Brain pericyte (primary cell): ENCODE data around the gene TIFAB.

Experiments used
- DNase-seq: peaks from one replicate; pipeline ENCODE4 v3.0.0-alpha.2; 2012; ENCODE audit warnings: low read depth, low spot score

Gene TIFAB

DNA sequence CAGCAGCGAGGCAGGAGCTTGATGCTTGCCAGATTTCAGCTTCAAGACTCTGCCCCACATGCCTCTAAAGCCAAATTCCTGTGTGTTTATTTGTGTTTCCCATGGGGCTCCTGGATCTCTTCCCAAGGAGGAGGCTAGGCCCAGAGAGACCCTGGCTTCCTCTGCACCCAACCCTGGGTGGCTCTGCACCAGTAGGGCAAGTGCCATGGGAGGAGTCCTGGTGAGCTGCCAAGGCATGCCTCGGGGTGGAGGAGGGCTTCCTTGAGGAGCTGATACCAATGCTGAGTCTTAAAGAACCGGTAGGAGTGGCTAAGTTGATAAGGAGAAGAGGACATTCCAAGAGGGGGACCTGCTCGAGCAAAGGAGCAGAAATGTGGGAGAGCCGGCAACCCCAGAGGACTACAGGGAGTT is 6.8 kb upstream of the TIFAB start:
- no peak for DNase-seq

DNA sequence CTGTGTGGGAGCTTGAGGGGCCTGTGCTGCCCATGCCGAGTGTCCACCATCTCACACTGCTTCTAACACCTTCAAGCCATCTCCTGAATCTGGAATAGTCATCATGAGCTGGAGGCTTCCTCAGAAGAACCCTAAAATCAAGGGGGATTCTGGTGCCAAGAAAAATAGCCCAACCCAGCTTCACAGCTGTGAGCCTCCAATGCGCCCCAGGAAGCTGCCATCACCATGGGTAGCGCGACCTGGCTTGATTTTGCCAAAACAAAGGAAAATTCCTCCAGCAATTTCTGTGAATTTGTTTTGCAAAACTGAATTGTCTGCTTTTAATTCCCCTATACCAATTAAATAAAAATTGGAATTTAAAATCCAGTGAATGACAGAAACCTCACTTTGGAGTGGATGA is 6.2 kb upstream of the TIFAB start:
- DNase-seq = no peak

DNA sequence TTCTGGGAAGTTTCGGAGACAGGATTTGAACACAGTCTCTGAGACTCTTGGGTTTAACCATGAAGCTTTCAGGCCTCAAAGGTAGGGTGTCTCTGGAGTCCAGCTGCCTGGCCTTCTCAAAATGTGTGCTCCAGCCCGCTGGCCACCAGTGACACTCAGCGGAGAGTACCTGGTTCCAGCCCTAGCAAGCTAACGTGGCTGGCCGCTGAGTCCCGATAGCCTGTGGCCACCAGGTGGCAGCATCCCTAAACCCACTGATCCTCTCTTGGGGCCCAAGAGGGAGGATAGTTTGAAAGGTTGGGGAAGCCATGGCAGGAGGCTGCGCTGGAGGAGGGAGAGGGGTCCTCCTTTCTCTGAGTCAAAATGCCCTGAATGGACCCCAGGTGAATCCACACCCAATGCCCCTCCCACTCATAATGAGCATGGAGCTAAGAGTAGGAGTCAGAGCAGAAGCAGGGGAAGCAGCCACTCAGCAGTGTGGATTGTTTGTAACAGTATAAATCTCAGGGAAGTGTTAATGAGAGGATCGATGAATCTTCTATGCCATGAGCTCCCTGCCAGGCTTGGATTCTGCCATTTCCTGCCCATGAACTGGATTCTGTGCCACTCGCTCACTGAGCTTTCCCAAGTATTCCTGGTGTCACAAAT is 5.4 kb upstream of the TIFAB start:
- no peak for DNase-seq

DNA sequence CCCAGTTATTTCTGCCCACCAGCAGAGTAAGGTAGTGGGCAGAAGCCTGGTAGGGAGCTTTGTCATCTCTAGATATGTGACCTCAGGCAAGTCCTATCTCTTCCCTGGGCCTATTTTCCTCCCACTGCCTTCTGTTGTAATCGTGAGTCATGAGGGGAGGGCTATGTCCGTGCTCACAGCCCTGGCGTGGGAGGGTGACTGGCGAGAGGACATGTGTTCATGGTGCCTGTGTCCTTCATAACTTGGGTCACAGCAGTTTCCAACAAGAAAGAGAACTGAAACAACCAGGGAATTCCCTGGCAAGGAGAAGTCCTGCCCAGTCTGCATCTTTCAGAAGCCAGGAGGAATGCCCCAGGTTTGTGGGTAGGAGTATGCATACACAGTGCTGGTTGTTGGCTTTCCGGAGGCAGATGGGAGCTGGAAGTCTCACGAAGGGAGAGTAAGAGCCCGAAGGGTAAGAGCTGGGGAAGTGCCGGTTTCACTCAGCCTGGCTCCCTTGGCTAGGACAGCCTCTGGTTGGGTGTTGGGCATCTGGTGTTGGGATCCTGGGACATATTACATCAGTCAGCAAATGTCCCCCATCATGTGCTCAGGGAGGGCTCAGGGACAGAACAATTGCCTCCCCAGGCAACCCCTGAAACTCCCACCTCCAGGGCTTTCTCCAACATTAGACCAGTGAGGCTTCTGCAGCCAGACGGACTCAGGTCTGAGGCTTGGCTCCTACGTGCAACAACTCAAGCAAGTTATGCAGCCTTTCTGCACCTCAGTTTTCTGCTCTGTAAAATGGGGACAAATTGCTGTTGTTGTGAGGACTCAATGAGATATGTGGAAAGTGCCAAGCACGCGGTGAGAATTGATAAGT is 4.3 kb upstream of the TIFAB start:
- DNase-seq = no peak

DNA sequence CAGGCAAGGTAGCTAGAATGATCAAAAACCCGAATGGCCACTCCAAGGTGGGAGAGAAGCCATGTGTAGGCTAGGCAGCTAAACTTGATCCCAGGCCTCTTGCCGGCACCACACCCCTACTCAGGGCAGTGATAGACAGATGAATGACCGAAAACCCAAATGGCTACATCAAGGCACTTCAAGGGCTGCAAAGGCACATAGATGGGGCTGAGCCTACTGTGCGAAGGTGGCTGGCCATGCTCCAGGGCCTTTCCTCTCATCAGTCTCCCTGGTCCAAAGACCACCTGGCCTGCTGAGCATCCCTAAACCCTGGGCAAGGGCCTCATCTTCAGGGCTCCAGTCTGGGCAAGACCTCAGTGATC is 3.7 kb upstream of the TIFAB start:
- no peak for DNase-seq

DNA sequence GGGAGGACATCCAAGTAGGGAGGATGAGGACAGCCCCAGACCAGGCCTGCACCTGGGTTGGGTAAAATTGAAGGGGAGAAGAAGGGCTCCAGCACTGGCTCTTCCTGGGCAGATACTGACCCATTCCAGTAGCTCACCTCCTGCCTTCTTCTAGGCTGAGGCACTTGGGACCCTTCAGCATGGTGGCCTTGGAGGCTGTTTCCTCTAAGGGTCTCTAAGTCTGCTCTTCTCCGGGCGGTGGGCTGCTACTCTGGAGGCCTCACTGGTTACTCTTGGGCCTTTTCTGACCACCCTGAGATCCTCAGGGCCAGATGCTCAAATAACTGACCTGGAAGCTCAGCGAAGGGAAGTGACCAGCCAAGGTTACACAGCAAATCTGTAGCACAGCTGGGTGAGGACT is 2.8 kb upstream of the TIFAB start:
- no peak for DNase-seq

DNA sequence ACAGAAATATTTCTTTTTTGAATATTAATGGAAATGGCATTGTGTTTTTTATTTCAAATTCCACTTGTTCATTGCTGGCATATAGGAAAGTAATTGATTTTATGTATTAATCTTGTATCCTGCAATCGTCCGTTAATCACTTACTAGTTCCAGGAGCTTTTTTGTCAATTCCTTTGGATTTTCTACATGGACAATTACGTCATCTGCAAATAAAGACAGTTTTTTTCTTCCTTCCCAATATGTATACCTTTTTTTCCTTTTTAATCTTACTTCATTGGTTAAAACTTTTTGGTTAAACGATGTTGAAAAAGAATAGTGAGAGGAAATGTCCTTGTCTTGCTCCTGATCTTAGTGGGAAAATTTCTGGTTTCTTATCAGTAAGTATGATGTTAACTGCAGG is 1.5 kb upstream of the TIFAB start:
- no peak for DNase-seq

DNA sequence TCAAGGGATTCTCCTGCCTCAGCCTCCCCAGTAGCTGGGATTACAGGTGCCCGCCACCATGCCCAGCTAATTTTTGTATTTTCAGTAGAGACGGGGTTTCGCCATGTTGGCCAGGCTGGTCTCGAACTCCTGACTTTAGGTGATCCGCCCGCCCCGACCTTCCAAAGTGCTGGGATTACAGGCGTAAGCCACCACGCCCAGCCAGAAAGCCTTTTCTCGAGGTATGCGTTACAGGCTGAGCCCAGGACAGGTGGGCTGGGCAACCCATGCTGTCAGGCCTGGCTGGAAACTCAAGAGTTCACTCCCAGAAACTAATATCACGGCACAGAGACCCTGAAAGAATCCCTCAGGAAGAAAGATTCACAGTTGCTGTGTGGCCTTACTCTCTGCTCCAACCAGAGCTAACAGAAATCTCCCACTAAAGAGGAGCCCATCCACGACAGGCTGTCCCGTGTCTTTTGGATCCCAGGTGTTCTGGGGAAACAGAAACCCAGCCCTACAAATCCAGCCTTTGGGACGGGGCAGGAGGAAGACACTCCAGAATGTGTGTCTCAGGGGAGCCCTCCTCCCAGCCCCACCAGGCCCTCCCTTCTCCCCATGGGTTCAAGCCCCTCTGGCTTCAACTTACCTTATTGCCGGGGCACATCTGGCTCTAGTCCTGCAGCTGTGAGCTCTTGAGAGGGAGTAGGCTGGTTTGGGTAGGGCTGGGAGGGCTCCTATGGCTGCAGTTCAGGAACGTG is 400 bp downstream of the TIFAB start:
- no peak for DNase-seq

DNA sequence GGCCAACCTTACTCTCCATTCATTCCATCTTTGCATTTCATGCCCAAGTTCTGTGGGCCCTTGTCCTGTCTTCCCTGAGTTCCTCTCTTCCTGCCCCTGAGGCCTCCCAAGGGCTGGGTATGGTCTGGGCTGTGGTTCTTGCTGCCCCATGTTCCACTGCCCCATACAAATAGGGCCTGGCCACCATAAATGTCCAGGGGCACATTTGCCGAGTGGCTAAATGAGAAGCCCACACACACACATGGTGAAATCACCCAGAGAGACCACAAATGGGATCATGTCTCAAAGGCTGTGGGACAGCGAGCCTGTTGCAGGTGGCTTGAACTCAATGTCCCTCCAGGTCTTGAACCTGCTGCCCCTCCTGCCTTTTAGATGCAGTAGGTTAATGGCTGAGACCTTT is 1.2 kb downstream of the TIFAB start:
- no peak for DNase-seq

DNA sequence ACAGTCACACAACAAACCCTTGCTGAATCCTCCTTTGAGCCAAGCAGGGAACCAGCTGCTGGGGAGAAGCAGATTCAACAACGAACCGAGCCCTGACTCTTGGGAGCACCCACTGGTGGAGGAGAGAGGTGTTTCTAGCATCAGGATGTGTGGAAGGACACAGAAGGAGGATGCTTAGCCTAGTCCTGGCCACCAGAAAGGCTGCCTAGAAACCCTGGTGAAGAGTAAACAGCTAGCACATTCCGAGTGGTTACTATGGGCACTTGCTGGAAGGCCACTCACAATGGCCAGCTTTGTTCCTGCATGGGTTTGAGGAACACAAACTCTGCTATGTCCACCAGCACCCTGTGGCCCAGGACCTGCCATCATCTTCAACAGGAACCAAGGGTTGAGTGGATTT is 1.8 kb downstream of the TIFAB start:
- no peak for DNase-seq

DNA sequence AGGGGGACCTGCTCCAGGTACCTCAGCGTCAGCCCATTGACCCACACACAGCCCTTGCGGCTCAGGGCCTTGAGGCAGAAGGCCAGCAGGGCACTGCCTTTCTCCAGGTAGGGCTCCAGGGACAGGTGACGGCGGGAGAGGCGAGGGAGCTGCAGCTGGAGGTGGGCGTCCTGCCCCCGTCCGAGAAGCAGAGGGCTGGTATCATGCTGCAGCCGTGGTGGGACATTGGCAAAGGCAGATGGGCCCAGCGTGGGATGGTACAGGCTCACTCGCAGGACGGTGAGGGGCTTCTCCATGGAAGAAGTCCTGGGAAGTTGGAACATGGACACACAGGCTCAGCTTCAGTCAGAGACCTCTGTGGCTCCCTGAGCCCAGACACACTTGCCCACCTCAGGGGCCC is 2.5 kb downstream of the TIFAB start:
- no peak for DNase-seq

DNA sequence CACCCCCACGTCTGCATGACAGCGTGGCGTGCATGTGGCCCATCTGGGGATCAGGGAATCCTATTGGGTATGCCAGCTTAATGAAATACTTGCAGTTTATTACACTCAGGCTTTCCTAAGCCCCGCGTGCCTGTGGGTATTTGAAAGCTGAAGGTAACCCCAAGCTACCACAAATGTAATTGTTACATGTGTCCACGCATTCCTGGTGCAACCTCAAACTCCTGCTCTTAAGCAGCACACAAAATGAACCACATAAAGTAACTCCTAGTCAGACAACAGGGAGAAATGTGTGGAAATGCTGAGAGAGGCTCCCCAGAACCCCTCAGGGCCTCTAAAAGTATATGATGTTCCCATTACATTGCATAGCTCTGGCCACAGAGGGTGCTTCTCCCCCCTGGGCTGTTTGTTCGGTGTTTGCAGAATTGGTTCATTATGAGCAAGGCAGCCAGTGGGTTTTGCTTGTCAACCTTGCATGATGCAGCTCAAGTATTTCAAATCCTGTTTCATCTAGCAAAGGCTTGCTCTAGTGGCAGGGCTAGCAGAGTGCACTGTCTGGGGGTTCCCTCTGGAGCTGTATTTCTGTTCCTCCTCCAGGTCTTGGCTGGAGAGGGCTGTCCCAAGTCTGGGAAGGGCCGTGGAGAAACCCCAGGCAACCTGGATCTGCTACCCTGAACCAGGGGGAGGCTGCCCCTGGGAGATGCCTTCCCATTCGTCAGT is 3.2 kb downstream of the TIFAB start:
- no peak for DNase-seq

DNA sequence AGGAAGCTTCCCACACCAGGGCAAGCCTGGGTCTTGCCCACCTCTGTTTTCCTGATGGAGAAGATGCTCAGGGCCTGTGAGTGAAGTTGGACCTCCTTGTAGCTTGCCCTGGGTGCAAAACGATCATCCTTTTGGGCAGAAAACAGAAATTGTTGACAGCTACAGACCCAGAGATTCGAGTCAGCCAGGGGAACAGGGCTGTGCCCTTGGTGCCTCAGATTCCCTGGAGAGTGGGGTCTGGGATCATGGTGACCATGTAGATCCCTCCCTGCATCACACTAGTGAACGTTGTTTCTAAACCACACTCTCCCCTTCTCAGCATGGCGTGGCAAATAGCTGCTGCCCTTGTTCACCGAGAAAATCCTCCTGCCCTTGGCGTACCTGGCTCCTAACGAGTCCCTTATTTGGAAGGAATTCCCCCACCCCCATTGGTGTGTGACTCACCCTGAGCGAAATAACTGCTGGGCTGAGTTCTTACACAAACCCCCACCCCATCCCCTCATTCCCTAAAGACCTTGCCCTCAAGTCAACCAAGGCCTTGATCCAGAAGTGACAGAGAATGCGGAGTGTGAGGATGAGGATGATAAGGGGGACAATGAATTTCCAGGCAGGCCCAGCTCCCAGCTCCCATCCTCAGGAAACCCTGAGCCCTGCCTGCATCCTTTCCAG is 3.9 kb downstream of the TIFAB start:
- no peak for DNase-seq

DNA sequence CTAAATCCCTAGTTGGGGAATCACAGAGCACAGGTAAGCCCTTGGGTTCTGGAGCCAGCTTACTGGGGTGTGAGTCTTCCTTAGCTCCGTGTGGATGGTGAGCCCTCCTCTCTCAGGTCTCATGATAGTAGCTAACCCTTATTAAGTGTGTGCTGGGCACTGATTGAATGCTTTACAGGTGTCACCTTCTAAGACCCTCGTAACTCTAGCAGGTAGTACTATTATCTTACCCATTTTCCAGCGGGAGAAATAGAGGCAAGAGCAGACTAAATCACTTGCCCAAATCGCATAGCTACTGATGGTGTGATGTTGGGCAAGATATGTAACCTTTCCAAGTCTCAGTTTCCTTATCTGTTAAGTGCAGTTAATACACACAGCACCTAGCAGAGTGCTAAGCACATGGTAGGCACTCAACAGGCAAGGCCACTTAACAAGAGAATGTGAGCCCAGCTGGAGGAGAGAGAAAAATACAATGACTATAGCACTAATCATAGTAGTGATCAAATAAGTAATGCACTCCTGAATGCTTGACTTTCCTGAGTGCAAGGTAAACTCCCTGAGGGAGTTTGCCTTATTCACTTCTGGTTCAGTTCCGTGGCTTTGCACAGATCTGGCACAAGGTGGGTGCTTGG is 4.7 kb downstream of the TIFAB start, which contains the start of gene DCANP1:
Gene DCANP1 (minus strand): TSS at position 51 of the 632 bp plus-strand sequence. CDS start 240 bp downstream, outside the sequence.
- DNase-seq = no peak

DNA sequence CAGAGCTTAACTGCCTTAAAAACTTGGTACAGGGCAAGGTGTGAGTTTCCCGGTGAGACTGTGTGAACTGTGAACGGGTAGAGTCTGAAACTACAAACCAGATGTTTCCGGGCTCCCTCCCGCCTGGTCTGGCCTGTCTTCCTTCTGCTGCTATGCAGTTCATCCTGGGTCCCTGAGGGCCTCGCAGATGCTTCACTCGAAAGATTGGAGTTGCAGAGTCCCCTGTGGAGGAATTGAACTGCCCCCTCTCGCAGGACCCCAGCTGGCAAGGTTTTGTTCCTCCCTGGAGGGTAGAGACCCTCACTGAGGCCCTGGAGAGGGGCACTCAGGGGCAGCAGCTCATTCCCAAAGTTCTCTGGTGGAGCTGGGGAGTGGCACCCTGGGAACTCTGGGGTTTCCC is 5.5 kb downstream of the TIFAB start:
- no peak for DNase-seq

DNA sequence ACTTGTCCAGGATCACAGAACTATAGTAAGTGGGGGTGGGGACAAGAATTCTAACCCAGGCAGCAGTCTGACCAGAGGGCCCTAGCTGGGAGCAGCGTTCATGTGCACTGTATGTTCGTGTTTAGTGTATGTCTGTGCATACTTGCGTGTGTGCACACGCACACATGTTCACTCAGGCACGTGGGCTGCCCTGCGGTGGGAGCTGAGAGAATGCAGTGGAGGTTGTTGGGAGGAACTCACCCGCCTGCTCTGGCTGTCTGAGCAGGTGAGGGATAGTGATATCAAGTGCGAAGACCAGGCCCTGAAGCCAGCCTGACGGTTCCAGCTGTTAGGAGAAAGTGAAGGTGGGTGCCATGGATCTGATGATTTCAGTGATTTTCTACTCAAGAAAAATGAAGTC is 5.9 kb downstream of the TIFAB start:
- DNase-seq = no peak

DNA sequence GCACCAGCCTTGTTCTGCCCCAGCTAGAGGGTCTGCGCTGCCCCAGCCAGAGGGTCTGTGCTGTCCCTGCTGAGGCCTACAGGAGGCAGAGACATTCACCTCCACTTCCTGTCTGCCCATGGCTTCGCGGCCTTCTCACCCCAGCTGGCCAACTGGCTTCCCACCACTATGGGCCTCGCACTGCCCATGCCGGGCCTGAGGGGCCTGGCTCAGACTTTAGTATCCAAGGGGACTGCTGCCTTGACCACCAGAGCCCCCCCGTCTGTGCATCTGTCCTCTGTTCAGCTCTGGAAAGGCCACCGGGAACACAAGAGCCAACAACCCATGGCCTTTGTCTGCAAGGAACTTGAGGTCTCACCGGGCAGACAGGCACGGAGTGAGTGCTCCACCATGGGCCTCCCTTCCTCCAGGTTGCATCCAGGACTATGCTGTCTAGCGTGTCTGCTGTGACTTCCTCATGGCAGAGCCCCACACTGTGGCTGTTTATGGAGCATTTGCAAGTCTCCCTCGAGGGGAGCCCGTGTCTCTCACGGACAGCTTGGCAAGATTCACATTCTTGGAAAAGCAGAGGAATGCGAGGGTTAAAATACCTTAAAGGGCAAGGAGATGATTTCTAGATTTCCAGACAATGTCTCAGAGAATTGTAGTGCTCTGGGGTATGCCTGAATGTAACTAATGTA is 6.7 kb downstream of the TIFAB start:
- DNase-seq = no peak

DNA sequence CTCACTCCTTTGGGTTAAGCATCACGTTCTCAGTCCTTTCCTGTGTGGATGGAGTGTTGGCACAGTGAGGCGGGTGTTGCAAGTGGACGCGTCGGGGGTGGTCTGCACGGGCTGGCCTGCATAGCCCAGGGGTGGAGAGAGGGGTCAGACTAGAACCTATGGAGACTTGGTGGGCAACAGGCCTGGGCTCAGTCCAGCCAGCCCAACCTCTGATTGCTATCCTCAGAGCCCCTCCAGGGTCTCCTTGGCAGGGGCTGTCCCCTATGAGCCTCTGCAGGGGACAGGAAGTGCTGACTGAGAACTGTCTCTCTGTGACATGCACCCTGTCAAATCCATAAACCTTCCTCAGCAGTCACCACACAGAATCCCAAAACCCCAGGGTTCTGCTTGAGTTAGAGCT is 7.3 kb downstream of the TIFAB start:
- DNase-seq = no peak

DNA sequence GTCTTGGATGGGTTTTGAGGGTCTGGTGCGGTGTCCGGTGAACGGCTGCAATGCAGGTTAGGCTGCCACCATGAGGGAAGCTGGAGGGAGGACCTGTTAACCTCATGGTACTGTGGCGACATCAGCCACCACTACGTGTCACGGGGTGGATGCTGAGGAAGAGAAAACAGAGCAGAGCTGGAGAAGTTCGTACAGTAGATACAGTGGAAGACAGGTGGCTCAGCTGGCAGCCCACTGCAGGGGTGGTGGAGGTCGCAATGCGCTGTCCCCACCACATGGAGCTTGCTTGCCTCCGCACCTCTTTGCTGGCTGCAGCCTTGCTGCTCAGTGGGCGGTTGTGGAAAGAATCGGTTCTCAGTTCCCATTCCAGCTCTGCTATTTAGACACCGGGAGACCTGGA is 7.8 kb downstream of the TIFAB start:
- no peak for DNase-seq
